GM18519 (cell line): ENCODE measurements around the gene ARAP1.

Experiments used
- ATAC-seq: cut with Tn5 transposase; IDR thresholded peaks from one replicate; pipeline ENCODE4 v1.9.1; 2021; ENCODE audit warnings: mild to moderate bottlenecking, moderate library complexity; ENCODE audit not compliant: unreplicated experiment, low FRiP score

Gene ARAP1

DNA sequence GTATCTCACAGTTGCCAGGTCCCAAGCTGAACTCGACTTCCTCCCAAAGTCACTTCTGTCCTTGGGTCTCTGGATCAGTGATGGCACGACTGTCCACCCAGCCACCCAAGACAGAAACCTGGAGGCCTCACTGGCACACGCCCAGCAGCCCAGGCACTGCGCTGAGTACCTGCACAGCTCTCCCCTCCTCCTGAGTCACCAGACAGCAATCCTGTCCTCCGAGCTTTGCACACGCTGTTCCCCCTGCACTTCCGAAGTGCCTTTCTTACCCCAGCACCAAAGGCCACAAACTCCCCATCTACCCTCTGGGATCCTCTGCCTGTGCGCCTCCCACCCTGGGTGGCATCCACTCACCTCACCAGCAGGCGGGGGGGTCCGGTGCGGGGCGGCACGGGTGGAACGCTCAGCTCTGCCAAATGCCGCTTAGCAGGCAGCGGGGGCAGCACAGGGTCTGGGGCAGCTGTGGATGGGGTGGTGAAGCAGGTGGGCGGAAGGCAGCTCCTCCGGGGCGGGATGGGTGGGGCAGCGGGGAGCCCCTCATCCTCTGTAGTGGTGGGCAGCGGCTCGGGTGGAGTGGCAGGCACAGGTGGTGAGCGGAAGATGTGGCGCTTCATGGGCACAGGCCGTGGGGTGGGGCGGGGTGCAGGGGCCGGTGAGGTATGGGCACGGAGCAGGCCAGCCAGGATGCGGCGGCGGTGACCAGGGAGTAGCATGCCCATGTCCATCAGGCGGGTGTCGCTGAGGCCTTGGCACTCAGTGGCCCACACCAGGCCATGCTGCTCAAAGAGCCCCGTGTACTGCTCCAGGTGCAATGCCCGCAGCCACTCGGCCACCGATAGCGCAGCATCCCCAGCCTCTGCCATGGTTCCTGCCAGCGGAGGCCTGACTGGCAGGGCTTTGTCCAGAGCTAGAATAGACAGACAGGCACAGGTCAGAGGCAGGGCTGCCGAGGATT is 25.7 kb downstream of the ARAP1 start:
- ATAC-seq: no peak

DNA sequence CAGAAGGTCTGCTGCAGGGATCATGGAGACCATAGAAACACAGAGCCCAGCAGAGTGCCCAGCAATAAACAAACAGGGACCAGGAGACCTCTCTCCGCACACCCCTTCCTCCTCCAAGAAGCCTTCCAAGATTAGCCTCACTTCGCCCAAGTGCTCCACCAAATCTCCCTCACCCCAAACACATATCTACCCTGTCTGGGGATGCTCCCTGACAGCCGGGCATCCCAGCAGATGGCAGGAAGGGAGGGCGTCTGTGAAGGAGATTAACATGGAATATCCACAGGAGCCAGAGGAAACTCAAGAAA is 26.5 kb downstream of the ARAP1 start:
- no peak for ATAC-seq

DNA sequence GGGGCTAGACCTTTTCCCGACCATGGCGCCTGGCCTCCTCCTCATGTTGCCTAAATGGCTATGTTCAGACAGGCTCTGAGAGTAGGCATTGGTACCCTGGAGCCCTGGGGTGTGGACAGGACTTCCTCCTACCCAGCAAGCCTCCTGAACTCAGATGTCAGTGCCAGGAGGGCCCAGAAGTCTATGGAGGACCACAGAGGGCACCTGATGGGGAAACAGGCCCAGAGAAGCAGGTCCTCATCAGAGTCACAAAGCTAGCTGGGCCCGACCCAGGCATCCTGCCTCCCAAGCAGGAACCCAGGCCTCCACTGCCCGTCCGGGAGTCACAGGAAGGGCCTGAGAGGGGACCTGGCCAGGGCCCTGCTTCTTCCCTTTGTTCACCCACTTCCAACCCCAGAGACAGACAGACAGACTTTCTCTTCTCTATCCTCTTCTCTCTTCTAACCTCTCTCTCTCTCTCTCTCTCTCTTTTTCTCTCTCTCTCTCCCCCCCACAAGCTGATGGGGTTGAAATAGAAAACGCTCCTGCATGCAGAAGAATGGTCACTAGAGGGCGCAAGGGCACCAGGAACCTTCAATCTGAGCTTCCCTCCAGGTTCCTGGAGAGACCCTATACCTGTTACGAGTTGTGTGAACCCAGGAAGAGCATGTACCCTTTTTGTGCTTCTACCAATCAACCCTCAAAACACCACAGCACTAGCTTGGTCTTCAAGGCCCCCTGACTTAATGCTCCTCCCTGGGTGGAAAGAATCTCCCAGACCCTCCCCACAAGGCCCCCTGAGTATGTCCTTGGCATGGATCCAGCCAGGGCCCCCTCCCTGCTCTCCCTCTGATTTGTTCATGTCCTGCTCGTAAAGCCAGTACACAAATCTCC is 27.1 kb downstream of the ARAP1 start:
- ATAC-seq: no peak

DNA sequence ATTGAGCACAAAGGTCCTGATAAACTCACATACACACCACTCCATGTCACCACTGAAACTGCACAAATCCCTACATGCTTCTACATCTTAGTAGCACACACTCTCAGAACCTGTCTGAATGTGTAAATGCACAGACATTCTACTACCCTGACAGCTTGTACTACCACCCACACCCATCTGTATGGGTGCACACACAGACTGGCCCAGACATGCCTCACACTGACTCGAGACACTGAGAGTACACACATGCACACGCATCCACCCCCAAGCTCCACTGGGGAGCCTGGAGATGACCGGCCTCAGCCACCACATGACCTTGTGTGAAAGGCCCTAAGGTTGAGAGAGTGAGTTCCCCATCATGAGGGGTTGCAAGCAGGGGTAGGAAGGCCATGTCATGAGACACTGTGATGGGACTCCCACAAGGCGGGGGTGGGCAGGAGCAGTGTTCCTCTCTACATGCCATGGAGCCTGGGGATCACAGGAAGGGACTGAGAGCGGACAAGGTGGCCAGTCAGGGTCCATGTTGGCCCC is 28.1 kb downstream of the ARAP1 start:
- no peak for ATAC-seq

DNA sequence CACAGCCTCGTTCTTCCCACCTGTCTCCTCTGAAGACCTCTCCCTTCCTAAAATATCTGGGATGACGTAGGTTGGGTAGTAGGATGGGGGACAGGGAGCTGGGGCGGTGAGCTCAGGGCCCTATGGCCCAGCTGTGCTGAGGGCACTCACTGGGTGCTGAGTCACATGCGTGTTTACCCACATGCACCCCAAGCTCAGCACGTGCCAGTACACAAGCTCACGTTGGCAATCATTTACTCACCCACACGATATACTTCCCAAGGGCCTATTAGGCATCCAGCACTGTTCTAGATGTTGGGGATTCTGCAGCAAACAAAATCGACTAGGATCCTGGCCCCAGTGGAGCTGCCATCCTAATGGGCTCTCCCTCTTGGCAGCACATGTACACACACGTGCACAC is 28.7 kb downstream of the ARAP1 start:
- ATAC-seq: no peak

DNA sequence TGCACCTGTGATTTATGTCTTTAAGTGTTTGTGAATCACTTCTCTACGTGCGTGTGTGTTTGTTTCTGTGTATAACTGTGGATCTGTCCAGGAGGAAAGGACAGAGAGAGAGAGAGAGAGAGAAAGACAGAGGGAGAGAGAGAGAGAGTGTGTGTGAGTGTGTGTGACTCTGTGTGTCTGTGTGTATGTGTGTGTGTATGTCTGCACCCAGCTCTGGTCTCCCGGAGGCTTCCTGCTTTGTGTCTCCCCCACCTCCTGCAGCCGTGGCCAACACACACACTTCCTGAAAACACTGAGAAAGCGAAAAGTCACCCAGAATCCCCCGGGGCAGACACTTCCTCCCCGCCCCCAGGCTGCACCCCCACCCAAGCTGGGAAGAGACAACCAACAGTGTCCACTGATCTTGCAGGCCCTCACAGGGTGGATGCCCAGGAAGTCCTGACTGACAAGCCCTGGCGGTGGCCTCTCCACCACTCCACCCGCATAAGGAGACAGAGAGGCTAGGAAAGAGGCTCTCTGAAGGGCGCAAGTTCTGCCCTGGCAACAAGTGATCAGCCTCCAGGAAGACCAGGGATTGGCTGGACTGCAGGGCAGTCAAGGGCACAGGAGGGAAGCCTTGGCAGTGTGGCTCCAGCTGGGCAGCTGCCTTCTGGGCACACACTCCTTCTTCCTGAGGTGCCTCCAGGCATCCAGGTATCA is 30.0 kb downstream of the ARAP1 start:
- peak; percentile 71 for ATAC-seq

DNA sequence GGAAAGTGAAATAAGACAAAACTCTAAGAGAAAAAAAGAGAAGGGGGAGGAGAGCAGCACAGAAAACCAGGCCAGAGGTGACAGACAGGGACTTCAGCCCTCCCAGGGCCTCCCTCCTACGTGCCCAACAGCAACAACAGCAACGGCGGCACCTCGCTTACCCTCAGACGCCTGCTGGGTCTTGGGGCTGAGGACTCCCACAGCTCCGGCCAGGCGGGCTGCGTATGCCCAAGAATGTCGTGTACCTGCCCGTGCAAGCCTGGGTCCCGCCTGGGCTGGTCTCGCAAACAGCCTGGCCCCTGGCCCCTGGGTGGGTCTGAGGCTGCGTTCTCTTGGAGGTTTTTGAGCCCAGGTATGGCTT is 30.5 kb downstream of the ARAP1 start:
- no peak for ATAC-seq

DNA sequence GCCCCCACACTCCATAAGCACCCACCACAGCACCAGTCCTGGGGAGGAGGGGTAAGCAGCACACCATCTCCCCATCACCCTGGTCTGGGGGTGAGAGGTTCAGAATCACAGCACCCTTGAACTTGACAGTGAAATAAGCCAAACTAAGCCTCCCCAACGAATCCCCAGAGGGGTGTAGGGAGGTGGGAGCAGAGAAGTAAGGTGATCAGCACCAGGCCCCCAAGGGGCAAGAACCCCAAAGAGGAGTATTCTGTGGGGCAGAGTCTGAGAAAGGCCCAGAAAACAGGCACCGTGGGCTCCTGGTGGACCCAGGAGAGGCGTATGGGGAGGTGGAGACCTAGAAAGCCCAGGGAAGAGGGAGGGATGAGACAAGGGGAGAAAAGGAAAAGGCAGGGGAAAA is 30.9 kb downstream of the ARAP1 start:
- ATAC-seq: no peak

DNA sequence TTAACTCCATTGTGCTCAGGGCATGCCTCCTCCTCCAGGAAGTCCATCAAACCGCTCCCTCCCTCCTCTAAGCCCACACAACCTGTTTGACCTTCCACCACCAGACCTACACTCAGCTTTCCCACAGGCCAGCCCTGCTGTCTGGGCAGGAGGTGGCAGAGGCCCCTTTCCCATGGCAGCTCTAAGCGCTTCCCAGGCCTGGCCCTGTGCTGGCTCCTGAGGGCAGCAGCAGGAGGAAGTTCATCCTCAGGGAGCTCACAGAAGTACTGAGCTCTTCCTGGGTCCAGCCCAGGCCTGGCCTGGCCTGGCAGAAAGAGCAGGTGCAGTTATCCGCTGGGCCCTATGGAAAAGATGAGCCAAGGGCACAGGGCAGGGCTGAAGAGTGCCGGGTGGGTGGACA is 31.4 kb downstream of the ARAP1 start:
- ATAC-seq: no peak

DNA sequence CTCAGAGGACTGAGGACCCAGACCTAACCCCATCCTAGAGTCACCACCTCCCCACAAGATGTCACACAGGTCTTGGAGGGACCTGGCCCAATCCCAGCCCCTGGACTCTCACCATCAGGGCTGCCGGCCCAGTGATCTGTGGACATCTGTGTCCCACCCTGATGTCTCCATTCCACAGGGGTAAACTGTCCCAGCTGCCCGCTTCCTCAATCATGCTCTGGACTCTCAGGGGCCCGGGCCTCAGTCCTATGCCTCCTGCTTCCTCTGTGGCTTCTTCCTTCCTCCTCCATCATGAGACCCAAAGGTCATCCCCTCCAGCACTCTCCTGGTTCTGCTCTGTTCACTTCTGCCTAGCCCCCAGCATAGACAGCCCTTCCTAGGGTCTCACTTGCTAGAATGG is 32.2 kb downstream of the ARAP1 start:
- no peak for ATAC-seq

DNA sequence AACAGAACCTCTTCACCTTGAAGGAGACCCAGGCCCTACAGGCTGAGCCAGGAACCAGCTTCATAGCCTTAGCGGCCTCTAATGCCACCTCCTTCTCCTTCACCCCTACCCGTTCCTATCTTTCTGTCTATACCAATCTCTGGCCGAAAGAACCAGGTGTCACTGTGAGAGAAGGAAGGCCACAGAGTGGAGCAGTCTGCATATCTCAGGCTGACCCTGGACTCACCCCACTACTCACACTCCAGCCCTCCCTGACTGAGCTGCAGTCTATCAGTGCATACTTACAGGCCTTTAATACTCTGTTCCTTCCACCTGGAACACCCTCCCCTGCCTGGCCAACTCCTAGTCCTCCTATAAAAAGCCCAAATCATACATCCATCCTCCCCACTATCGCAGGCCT is 32.7 kb downstream of the ARAP1 start:
- ATAC-seq: no peak

DNA sequence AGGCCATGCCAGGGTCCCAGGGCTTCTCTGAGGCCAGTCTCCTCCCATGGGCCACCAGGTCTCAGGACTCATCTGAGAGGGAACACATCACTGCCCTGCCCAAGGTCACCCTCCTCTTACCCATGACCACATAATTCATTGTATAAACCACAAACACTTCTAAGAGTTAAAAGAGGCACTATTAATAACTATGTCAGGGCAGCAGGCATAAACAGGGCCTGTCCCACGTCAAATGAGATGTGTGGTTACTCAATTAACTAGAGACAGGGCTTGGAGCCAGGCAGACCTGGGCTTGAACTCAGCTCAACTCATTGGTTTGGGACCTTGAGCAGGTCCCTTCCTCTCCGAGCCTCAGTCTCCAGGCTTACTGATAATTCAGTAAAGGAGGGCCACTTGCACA is 33.1 kb downstream of the ARAP1 start:
- no peak for ATAC-seq

DNA sequence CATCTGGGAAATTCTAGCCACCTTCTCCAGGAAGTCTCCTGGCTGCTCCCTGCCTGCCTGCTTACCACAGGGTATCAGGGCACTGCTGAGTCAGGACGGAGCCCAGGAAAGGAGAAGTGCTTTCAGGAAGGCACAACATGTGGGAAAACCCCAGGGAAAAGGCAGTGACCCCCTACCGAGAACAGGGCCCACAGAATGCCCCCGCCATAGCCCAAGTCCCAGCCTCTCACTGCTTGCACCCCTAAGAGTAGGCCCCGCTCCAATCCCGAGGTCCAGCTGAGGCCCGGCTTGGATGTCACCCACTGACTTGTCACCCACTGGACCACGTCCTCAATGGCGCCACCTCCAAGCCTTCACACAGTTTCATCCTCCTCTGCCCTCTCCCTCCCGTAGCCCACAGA is 34.1 kb downstream of the ARAP1 start:
- ATAC-seq: no peak

DNA sequence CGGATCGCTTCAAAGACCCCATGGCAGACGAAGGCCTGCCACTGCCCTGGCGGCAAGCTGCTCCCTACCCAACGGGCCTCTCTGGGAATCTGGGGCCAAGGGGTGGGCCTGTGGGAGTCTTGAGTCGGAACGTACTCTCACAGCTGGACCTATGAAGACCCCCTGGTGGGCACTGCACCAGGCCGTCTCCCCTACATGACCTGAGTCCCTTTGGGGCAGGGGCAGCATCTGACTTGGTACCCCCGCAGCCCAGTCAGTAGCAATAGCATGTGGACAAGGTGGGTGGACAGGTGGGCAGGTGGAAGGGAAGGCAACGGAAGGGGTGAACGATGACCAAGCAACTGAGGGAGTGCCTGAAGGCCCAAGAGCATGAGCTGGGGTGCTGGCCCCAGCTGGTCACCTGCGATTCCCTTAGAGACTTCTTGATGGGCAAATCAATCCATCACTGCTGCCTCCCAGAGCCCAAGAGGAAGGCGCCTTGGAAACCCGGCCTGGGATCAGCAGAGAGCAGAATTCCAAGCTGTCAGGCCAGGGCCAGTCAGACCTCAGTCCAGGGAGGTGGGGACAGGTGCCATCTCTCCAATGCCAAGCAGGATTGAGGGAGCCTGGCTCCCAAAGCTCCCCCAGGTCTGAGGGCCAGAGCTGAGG is 35.3 kb downstream of the ARAP1 start:
- no peak for ATAC-seq

DNA sequence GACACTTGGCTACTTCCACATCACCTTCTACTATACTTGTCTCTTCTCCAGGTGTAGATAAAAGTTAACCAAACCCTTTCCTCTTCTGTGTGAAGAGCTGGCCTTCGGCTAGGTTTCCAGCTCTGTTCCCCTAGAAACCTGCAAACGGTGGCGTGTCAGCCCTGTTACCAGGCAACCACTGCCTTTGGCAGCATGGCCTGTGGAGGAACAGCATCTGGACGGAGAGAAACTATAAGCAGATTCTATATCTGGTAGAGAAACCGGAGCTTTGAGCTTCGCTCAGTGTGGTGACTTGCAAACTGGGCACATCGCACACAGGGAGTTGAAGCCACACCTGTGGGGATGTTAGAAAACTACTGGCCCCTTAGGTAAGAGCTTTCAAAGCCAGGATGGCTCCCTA is 35.9 kb downstream of the ARAP1 start:
- ATAC-seq: no peak

DNA sequence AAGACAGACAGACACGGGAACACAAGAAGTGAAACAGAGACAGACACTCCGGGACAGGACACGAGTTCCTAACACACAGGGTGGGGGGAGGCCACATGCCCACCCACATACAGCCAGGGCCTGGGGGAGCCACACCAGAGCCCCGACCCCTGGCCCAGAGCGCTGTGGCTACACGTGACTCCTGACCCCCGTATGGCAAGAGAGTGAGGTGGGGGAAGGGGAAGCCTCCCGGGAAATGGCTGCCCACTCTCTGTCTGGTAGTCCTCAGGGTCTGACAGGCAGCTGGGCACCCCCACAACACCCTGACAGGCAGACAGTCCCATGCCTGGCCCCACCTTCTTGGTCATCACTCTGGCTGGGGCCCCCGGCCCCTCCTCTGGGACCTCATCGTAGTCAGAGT is 39.4 kb downstream of the ARAP1 start:
- ATAC-seq: no peak

DNA sequence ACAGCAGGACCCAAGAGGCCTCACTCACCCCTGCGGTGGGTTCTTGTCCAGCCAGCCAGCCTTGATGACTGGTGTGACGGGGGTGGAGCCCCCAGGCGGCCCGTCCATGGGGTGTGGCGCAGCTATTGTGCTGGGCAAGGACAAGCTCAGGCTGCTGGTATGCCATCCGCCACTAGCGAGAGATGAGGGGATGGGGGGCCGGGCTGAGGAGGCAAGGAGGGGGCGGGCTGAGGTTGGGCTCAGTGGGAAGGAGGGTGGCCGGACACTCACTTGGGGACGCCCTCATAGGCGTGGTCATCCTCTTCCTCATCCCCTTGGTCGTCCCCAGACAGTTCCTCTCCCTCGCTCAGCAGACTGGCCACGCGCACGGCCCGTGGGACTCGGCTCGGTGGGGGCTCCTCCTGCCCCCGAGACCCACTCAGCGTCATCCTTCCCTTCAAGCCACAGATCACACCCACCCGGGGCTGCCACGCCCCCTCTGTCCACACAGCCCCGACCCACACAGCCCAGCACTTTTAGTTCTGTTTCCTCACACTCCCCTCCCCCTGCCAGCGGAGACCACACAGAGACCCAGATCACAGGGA is 39.9 kb downstream of the ARAP1 start:
- ATAC-seq: no peak

DNA sequence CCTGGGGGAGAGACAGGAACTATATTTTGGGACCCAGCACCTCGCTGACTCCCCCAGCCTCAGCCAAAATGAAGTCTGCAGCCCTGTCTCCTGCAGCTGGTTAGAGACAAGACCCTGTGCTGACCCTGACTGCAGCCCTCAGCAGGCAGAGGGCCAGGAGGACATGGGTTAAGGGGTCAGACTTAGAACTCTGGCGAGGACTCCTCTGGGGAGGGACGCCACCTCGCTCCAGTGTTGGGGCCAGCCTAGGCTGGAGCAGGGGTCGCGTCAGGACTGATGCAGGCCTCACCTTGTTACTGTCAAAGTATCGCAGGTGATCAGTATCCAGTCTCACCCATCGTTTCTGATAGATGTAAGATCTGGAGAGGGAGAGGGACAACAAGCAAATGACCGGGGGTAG is 41.1 kb downstream of the ARAP1 start:
- no peak for ATAC-seq

DNA sequence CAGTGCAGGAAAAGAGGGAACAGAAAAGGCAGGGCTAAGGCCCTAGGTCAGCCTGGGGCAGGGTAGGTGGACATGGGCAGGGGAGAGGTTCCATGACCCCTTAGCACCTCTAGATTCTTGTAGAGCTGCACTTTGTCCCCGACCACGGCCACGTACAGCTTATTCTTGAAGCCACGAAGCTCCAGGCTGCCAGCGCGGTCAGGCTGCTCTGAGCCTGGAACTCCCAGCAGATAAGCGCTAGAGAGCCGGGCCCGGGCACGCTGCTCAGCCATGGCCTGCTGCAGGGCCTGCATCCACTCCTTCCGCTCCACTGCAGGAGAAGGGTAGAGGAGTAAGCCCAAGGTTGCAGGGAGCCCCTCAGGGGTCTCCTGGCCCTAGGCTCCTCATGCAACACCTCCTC is 41.9 kb downstream of the ARAP1 start:
- no peak for ATAC-seq
